GM10847 (cell line): Measurements from ENCODE around the gene SEC11A.

Experiments used
- POLR2A ChIP-seq: IDR thresholded peaks from 2 replicates; pipeline ENCODE4 v1.6.1; 2011; ENCODE audit not compliant: insufficient read length; ENCODE audit errors: extremely low read depth

The SEC11A gene

DNA sequence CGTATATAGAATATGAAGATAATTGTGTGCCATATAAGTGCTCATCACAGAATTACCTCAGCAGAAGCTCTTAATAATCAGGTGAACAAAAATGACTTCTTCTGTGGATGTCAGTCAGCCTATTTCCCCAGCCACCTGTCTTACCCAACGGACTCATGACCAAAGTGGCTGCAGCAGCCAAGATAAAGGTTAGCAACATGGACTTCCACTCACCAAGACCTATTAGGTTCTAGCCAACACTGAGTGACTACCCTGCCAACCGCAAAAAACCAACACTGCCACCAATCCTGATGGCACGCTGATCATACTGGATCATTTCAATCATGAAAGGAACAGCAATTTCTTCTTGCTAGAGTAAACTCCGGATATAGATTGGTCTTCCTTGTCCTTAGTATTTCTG is 12.1 kb downstream of the SEC11A start:
- no peak for TF ChIP-seq POLR2A

- TF ChIP-seq POLR2A, result no peak
These were observed 12.9 kb downstream of the SEC11A start for GRCh38 chr15:84702961-84703482.

DNA sequence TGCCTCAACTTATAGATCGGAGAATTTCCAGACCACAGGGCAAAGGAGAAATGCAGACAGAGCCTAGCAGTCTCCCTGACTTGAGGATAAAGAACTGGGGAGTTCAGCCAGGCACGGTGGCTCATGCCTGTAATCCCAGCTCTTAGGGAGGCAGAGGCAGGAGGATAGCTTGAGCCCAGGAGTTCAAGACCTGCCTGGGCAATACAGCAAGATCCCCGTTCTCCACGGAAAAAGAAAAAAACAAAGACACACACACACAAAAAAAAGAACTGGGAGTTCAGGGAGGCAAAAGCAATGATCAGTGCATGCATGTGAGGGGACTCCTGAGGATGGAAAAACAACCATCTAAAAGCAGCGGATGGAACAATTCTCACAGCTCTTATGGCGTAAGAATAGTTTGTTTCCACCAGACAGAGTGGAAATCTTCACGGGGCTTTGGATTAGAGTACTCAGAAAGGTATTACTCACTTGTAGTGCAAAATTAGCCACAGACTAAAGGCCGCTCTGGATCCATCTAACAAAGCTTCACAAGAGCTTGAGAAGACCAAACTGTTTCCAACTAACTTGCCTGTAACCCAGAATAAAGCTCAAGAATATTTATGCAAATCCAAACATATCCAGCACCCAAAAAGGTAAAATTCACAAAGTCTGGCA is 16.3 kb downstream of the SEC11A start:
- no peak for TF ChIP-seq POLR2A

DNA sequence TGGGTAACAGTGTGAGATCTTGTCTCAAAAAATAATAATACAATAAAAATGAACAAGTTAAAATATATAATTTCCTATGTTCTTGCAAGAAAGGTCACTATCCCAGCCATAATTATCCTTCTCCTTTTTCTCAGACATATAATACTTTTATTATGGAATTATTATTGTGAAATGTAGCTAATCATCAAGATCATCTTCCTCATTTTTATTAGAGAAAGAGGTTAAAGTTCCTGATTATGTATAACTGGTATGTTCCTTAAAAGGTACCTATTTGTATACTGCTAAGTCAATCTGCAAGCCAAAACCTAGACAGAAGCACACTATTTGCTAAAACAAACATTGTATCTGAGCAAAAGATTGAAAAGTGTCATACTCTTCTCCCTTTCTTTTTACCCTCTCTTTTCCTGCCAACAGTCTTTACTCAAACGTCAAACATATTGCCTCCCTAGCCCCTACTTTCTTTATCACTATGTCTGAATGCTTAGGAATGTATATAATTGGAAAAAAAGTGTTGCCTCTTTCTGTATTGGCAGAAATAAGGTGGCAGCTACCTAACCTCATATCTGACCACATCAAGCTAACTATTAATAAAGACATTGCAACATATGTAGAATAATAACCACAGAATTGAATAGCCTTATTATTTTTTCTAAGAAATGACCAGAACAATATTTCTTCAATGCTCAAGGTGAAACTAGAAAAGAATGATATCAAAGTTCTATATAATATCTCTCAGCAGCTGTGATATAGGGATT is 18.5 kb downstream of the SEC11A start:
- no peak for TF ChIP-seq POLR2A

DNA sequence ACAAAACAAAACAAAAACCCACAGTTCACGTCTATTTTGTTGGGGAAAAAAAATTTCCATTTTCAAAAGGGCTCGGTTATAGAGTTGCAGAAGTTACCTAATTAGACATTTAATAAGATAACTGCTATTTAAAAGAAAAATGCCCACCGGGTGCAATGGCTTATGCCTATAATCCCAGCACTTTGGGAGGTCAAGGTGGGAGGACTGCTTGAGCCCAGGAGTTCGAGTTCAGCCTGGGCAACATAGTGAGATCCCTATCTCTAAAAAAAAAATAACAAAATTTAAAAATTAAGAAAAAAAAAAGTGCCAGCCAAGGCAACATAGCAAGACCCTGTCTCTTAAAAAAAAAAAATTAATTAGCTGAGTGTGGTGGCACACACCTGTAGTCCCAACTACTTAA is 19.2 kb downstream of the SEC11A start:
- no peak for TF ChIP-seq POLR2A

GRCh38 chr15:84690342-84690741 is 25.6 kb downstream of the SEC11A start:
- no peak for TF ChIP-seq POLR2A

- no peak for TF ChIP-seq POLR2A
These were observed 26.1 kb downstream of the SEC11A start for GRCh38 chr15:84689858-84690257.

DNA sequence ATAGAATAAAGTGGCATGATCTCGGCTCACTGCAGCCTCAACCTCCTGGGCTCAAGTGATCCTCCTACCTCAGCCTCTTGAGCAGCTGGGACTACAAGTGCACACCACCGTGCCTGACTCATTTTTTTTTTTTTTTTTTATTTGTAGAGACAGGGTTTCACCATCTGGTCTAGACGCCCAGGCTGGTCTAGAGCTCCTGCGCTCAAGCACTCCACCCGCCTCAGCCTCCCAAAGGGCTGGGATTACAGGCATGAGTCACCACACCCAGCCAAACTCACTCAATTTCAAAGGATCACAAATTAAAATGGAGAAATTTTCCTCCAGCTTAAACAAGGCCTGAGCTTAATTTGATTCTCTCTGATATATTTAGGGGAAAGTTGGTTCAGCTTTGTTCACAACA is 30.6 kb downstream of the SEC11A start:
- no peak for TF ChIP-seq POLR2A

DNA sequence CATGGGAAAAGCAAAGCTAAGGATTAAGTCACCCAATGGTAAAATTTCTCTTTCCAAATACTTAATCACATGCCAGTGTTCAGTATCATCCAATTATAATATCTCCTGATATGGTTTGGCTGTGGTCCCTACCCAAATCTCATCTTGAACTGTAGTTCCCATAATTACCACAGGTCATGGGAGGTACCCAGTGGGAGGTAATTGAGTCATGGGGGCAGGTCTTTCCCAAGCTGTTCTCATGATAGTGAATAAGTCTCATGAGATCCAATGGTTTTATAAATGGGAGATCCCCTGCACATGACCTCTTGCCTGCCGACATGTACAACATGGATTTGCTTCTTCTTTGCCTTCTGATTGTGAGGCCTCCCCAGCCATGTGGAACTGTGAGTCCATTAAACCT is 31.8 kb downstream of the SEC11A start:
- TF ChIP-seq POLR2A, result no peak

DNA sequence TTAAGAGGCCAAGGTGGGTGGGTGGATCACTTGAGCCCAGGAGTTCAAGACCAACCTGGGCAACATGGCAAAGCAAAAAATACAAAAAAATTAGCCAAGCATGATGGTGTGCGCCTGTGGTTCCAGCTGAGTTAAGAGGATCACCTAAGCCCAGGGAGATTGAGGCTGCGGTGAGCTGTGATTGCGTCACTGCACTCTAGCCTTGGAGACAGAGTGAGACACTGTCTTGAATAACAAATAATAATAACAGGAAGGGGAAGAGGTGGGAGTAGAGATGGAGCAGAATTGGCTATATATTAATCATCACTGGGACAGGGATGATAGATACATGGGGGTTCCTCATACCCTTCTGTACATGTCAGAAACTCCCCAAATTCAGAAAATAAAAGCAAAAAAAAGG is 34.1 kb downstream of the SEC11A start:
- TF ChIP-seq POLR2A, result no peak

- no peak for TF ChIP-seq POLR2A
These were observed 44.7 kb downstream of the SEC11A start for GRCh38 chr15:84671211-84671610.

GRCh38 chr15:84669726-84670125 is 46.2 kb downstream of the SEC11A start:
- TF ChIP-seq POLR2A, result no peak

GRCh38 chr15:84668221-84668982 is 47.5 kb downstream of the SEC11A start:
- TF ChIP-seq POLR2A, result no peak

GRCh38 chr15:84666373-84666772 is 49.6 kb downstream of the SEC11A start:
- TF ChIP-seq POLR2A, result no peak

- no peak for TF ChIP-seq POLR2A
These were observed 54.9 kb downstream of the SEC11A start for GRCh38 chr15:84661001-84661400.
